SK-N-SH (cell line): ENCODE results near the gene SOAT2. TPM values are rescaled to one million over a fixed set of nuclear protein-coding genes. Genes with fewer than 3 reads are reported as not detected.
A peak's percentile ranks its signal among the peaks of the same experiment; 100 is the strongest.

Source experiments
- CTCF ChIA-PET: fragments of 300-600, 350-600 bp; formaldehyde crosslinking; extraction: SDS; loops from one replicate; lab custom pipeline; 2021; lab: Yijun Ruan, JAX
- POLR2A ChIA-PET: fragments of 350-600 bp; sonication (Branson Sonifier 250); formaldehyde crosslinking; extraction: SDS; loops from one replicate; lab custom pipeline; 2020; ENCODE audit warnings: antibody characterized with exemption, inconsistent platforms; lab: Yijun Ruan, JAX
- DNase-seq: peaks from one replicate; pipeline ENCODE4 v3.0.0; 2012
- H2AFZ ChIP-seq: fragments of 200-600 bp; sonication (generic); 2 replicates; pipeline ENCODE4 v1.8.1; 2016; ENCODE audit warnings: antibody characterized with exemption, mild to moderate bottlenecking, low read depth
- H3F3A ChIP-seq: fragments of 200-600 bp; sonication (generic); replicated peaks from 2 replicates; pipeline ENCODE3; 2016; ENCODE audit warnings: antibody characterized with exemption, mild to moderate bottlenecking; ENCODE audit not compliant: insufficient read depth
- H3K27ac ChIP-seq, 2 experiments: fragments of 200-500 bp in 1 of 2; fragments of 200-600 bp in 1 of 2; sonication (Bioruptor generic) in 1 of 2; sonication (generic), shearing (Covaris generic) in 1 of 2; 2 replicates each; pipeline versions ENCODE4 v1.5.1 to v1.6.1; 2014 to 2016; ENCODE audit warnings: low read depth in 2 of 2, inconsistent platforms in 1 of 2, low read length in 1 of 2, mild to moderate bottlenecking in 1 of 2, mixed read lengths in 1 of 2
- H3K27me3 ChIP-seq: fragments of 200-600 bp; sonication (generic), shearing (Covaris generic); 2 replicates; pipeline ENCODE4 v1.6.1; 2016; ENCODE audit warnings: mixed run types; ENCODE audit not compliant: insufficient read depth
- H3K36me3 ChIP-seq, 2 experiments: fragments of 200-500 bp in 1 of 2; fragments of 200-600 bp in 1 of 2; sonication (Bioruptor generic) in 1 of 2; sonication (generic) in 1 of 2; replicated peaks in 1 of 2; 2 replicates each; pipeline versions ENCODE3 to v1.5.1; 2014 to 2016; ENCODE audit warnings: low read length in 1 of 2, mild to moderate bottlenecking in 1 of 2; ENCODE audit not compliant: insufficient read depth in 2 of 2, control insufficient read depth in 1 of 2
- H3K4me1 ChIP-seq, 2 experiments: fragments of 200-500 bp in 1 of 2; fragments of 200-600 bp in 1 of 2; sonication (Bioruptor generic) in 1 of 2; sonication (generic), shearing (Covaris generic) in 1 of 2; 2 replicates each; pipeline versions ENCODE4 v1.5.1 to v1.6.1; 2014 to 2016; ENCODE audit warnings: low read depth in 1 of 2, low read length in 1 of 2, mixed run types in 1 of 2; ENCODE audit not compliant: insufficient read depth in 2 of 2, control insufficient read depth in 1 of 2
- H3K4me2 ChIP-seq: fragments of 200-600 bp; sonication (generic), shearing (Covaris generic); 2 replicates; pipeline ENCODE4 v1.6.1; 2017; ENCODE audit warnings: mixed run types
- H3K4me3 ChIP-seq, 2 experiments: fragments of 200-500 bp in 1 of 2; fragments of 200-600 bp in 1 of 2; sonication (Bioruptor generic) in 1 of 2; sonication (generic), shearing (Covaris generic) in 1 of 2; 2 replicates each; pipeline versions ENCODE4 v1.5.1 to v1.8.1; 2014 to 2016; ENCODE audit warnings: low read depth in 2 of 2, inconsistent platforms in 1 of 2, low read length in 1 of 2, mild to moderate bottlenecking in 1 of 2, mixed read lengths in 1 of 2, moderate library complexity in 1 of 2
- H3K79me2 ChIP-seq: fragments of 200-600 bp; sonication (generic); 2 replicates; pipeline ENCODE4 v1.8.1; 2017; ENCODE audit warnings: mild to moderate bottlenecking; ENCODE audit not compliant: insufficient read depth
- H3K9ac ChIP-seq: fragments of 200-600 bp; sonication (generic); 2 replicates; pipeline ENCODE4 v1.6.1; 2017; ENCODE audit warnings: mixed run types
- H3K9me2 ChIP-seq: fragments of 200-600 bp; sonication (generic); 2 replicates; pipeline ENCODE4 v1.6.1; 2017; ENCODE audit warnings: mixed run types
- H3K9me3 ChIP-seq: fragments of 200-600 bp; sonication (generic); 2 replicates; pipeline ENCODE4 v1.6.1; 2017; ENCODE audit warnings: mixed run types, mild to moderate bottlenecking, moderate library complexity
- H4K20me1 ChIP-seq: fragments of 200-600 bp; sonication (generic); 2 replicates; pipeline ENCODE4 v1.6.1; 2017; ENCODE audit warnings: mild to moderate bottlenecking, mixed run types; ENCODE audit not compliant: insufficient read depth
- ELF1 ChIP-seq: IDR thresholded peaks from 2 replicates; pipeline ENCODE4 v1.4.0; 2012
- EP300 ChIP-seq, 2 experiments: IDR thresholded peaks; 2 replicates each; pipeline versions ENCODE4 v1.4.0 to v1.6.1; 2012; ENCODE audit warnings: borderline replicate concordance in 1 of 2, low read depth in 1 of 2, low read length in 1 of 2
- FOSL2 ChIP-seq: IDR thresholded peaks from 2 replicates; pipeline ENCODE4 v1.4.0; 2012; ENCODE audit warnings: low read depth, mild to moderate bottlenecking, moderate library complexity, borderline replicate concordance
- FOXJ3 ChIP-seq: sonication (generic); formaldehyde crosslinking; IDR thresholded peaks from 2 replicates; pipeline ENCODE4 v1.5.1; 2020; ENCODE audit warnings: mild to moderate bottlenecking, missing genetic modification reagents
- FOXM1 ChIP-seq: IDR thresholded peaks from 2 replicates; pipeline ENCODE4 v1.4.0; 2012; ENCODE audit warnings: low read depth, mild to moderate bottlenecking
- GABPA ChIP-seq: IDR thresholded peaks from 2 replicates; pipeline ENCODE4 v1.4.0; 2012; ENCODE audit warnings: low read depth, mild to moderate bottlenecking
- GATA2 ChIP-seq: sonication (generic); formaldehyde crosslinking; IDR thresholded peaks from 2 replicates; pipeline ENCODE4 v1.5.0; 2020; ENCODE audit warnings: mild to moderate bottlenecking, missing genetic modification reagents
- JUND ChIP-seq: IDR thresholded peaks from 2 replicates; pipeline ENCODE4 v1.4.0; 2012
- MXI1 ChIP-seq: IDR thresholded peaks from 2 replicates; pipeline ENCODE4 v1.6.1; 2012; ENCODE audit warnings: mild to moderate bottlenecking, low read depth, low read length, improper control_type of control experiment
- NRF1 ChIP-seq: IDR thresholded peaks from 2 replicates; pipeline ENCODE4 v1.6.1; 2012; ENCODE audit warnings: low read depth, mild to moderate bottlenecking, low read length
- RAD21 ChIP-seq: IDR thresholded peaks from 2 replicates; pipeline ENCODE4 v1.6.1; 2012; ENCODE audit warnings: mild to moderate bottlenecking, low read length
- REST ChIP-seq: IDR thresholded peaks from 2 replicates; pipeline ENCODE4 v1.6.1; 2012; ENCODE audit warnings: mild to moderate bottlenecking, low read depth, low read length, moderate library complexity
- RXRA ChIP-seq: IDR thresholded peaks from 2 replicates; pipeline ENCODE4 v1.4.0; 2012; ENCODE audit warnings: low read depth, mild to moderate bottlenecking, borderline replicate concordance
- SIN3A ChIP-seq: IDR thresholded peaks from 2 replicates; pipeline ENCODE4 v1.6.1; 2012; ENCODE audit warnings: low read depth, mild to moderate bottlenecking, low read length, moderate library complexity, borderline replicate concordance
- SMC3 ChIP-seq: IDR thresholded peaks from 2 replicates; pipeline ENCODE4 v1.6.1; 2012; ENCODE audit warnings: low read depth, low read length, improper control_type of control experiment
- TAF1 ChIP-seq: IDR thresholded peaks from 2 replicates; pipeline ENCODE4 v1.6.1; 2012; ENCODE audit warnings: low read depth, mild to moderate bottlenecking, low read length, moderate library complexity, borderline replicate concordance
- TEAD4 ChIP-seq: IDR thresholded peaks from 2 replicates; pipeline ENCODE4 v1.4.0; 2012; ENCODE audit warnings: mild to moderate bottlenecking, borderline replicate concordance; ENCODE audit not compliant: insufficient read depth
- USF2 ChIP-seq: fragments of 150-350 bp; IDR thresholded peaks from 2 replicates; pipeline ENCODE4 v1.6.1; 2017; ENCODE audit warnings: antibody characterized with exemption, low read length, low read depth, borderline replicate concordance
- YY1 ChIP-seq: IDR thresholded peaks from 2 replicates; pipeline ENCODE4 v1.4.0; 2012; ENCODE audit warnings: low read depth, mild to moderate bottlenecking
- WGBS: methylation state at CpG from one replicate; pipeline ENCODE4 v1.1.6; 2017; ENCODE audit warnings: low lambda C conversion rate; 5-methylcytosine and 5-hydroxymethylcytosine counted together
- polyA plus RNA-seq, 3 experiments: library from polyadenylated mRNA; depleted of rRNA; stranded (reverse); fragments of >200 nt; gene quantifications; 2 replicates each; pipeline ENCODE4 v1.2.3, GENCODE V29; 2012
- TF ChIP-seq, protein P1 (sequence below): fragments of 150-350 bp; IDR thresholded peaks from 2 replicates; pipeline ENCODE4 v1.6.1; 2016; ENCODE audit warnings: mild to moderate bottlenecking, low read depth, low read length
- TF ChIP-seq, protein P2 (sequence below): IDR thresholded peaks from 2 replicates; pipeline ENCODE4 v1.4.0; 2012; ENCODE audit warnings: low read depth
- TF ChIP-seq, protein P3 (sequence below): IDR thresholded peaks from 2 replicates; pipeline ENCODE4 v1.4.0; 2012; ENCODE audit warnings: low read depth, borderline replicate concordance
- TF ChIP-seq, protein P4 (sequence below): IDR thresholded peaks from 2 replicates; pipeline ENCODE4; 2012

The SOAT2 gene
- polyA plus RNA-seq, 1 of the 3 experiments (the other 2 are of a cell fraction), result 0.18 TPM

- ChIA-PET CTCF (interaction anchor here (0.5 to 7.6 kb wide), 34 partner anchors 9 to 215 kb away, joined by 3 to 385 read pairs (median 4); partner anchors contain the start of genes ESPL1, SPRYD3 and TNS2), POLR2A (interaction anchor here (0.9 to 1.5 kb wide), 2 partner anchors 33 to 35 kb away, joined by 3 to 7 read pairs; no protein-coding TSS in a partner anchor)
- H3K79me2 ChIP-seq, result peaks cover 10% of the 10 kb centered on the region; the same call in 1 of the 2 replicates
- H3K9me3 ChIP-seq, result no peaks in the 10 kb centered on the region
- no peak overlapping the region for H2AFZ ChIP-seq
- no peaks in the 10 kb centered on the region for H3K9me2 ChIP-seq
- peaks cover 10 to 21% of the 10 kb centered on the region in 2 experiments; a peak in 2 of 4 replicates for H3K4me1 ChIP-seq
- peaks cover 8% of the 10 kb centered on the region in 2 experiments for H3K36me3 ChIP-seq
- peaks cover 30% of the 10 kb centered on the region for H3F3A ChIP-seq
- peak overlapping the region; percentile 62 to 78; a peak in 3 of 4 replicates for H3K4me3 ChIP-seq
- peak overlapping the region; percentile 90 to 98 for H3K27ac ChIP-seq
- no peaks in the 10 kb centered on the region for H4K20me1 ChIP-seq
- peak overlapping the region; percentile 81 for H3K9ac ChIP-seq
- WGBS, result 23% methylated on average over 6 of the region's 6 CpGs
- H3K27me3 ChIP-seq, result no peaks in the 10 kb centered on the region
- DNase-seq, result peak; percentile 90
- H3K4me2 ChIP-seq, result peak overlapping the region; percentile 100
- TF ChIP-seq FOSL2, result peak; percentile 89
- TF ChIP-seq, protein P1, sequence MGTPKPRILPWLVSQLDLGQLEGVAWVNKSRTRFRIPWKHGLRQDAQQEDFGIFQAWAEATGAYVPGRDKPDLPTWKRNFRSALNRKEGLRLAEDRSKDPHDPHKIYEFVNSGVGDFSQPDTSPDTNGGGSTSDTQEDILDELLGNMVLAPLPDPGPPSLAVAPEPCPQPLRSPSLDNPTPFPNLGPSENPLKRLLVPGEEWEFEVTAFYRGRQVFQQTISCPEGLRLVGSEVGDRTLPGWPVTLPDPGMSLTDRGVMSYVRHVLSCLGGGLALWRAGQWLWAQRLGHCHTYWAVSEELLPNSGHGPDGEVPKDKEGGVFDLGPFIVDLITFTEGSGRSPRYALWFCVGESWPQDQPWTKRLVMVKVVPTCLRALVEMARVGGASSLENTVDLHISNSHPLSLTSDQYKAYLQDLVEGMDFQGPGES, result no peak
- no peak for TF ChIP-seq FOXM1
- no peak for TF ChIP-seq YY1
- peak; percentile 37; the same call in 1 of the 2 replicates for TF ChIP-seq TEAD4
- no peak; the same call in 1 of the 2 replicates for TF ChIP-seq MXI1
- TF ChIP-seq EP300 (IDR thresholded peaks at IDR 0.05; ENCODE audit: borderline replicate concordance in 1 of 2, low read depth in 1 of 2, low read length in 1 of 2), result peak; percentile 30 to 66; a peak in 2 of 4 replicates
- TF ChIP-seq, protein P2, sequence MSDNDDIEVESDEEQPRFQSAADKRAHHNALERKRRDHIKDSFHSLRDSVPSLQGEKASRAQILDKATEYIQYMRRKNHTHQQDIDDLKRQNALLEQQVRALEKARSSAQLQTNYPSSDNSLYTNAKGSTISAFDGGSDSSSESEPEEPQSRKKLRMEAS, result peak; percentile 56; the same call in 1 of the 2 replicates
- TF ChIP-seq RAD21, result peak; percentile 86
- TF ChIP-seq REST, result peak; percentile 24; the same call in 1 of the 2 replicates
- TF ChIP-seq, protein P3, sequence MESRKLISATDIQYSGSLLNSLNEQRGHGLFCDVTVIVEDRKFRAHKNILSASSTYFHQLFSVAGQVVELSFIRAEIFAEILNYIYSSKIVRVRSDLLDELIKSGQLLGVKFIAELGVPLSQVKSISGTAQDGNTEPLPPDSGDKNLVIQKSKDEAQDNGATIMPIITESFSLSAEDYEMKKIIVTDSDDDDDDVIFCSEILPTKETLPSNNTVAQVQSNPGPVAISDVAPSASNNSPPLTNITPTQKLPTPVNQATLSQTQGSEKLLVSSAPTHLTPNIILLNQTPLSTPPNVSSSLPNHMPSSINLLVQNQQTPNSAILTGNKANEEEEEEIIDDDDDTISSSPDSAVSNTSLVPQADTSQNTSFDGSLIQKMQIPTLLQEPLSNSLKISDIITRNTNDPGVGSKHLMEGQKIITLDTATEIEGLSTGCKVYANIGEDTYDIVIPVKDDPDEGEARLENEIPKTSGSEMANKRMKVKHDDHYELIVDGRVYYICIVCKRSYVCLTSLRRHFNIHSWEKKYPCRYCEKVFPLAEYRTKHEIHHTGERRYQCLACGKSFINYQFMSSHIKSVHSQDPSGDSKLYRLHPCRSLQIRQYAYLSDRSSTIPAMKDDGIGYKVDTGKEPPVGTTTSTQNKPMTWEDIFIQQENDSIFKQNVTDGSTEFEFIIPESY, result no peak
- TF ChIP-seq FOXJ3, result no peak
- TF ChIP-seq TAF1, result no peak
- TF ChIP-seq GATA2, result no peak
- TF ChIP-seq ELF1, result no peak
- no peak for TF ChIP-seq NRF1
- peak; percentile 96 for TF ChIP-seq SMC3
- no peak; the same call in 1 of the 2 replicates for TF ChIP-seq GABPA
- no peak for TF ChIP-seq USF2
- peak; percentile 72 for TF ChIP-seq JUND
- TF ChIP-seq, protein P4, sequence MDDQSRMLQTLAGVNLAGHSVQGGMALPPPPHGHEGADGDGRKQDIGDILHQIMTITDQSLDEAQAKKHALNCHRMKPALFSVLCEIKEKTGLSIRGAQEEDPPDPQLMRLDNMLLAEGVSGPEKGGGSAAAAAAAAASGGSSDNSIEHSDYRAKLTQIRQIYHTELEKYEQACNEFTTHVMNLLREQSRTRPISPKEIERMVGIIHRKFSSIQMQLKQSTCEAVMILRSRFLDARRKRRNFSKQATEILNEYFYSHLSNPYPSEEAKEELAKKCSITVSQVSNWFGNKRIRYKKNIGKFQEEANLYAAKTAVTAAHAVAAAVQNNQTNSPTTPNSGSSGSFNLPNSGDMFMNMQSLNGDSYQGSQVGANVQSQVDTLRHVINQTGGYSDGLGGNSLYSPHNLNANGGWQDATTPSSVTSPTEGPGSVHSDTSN, result no peak; the same call in 1 of the 2 replicates
- TF ChIP-seq SIN3A, result peak; percentile 59; the same call in 1 of the 2 replicates
- TF ChIP-seq RXRA, result peak; percentile 100
Observed at GRCh38 chr12:53099071-53099882, 4.0 kb upstream of the SOAT2 start.
